HEK293 (cell line): ENCODE measurements around the gene RHBDF2.
A peak's percentile ranks its signal among the peaks of the same experiment; 100 is the strongest.

Experiments used
- CTCF ChIA-PET: fragments of 350-600 bp; formaldehyde crosslinking; extraction: SDS; loops from one replicate; lab custom pipeline; 2021; ENCODE audit warnings: antibody characterized with exemption; lab: Yijun Ruan, JAX
- POLR2A ChIA-PET: fragments of 300-600 bp; formaldehyde crosslinking; extraction: SDS; loops from one replicate; lab custom pipeline; 2020; ENCODE audit warnings: antibody characterized with exemption, inconsistent platforms; lab: Yijun Ruan, JAX
- H3K27ac ChIP-seq: fragments of 200-500 bp; sonication (Bioruptor generic); 2 replicates; pipeline ENCODE4 v1.5.1; 2014; ENCODE audit warnings: low read depth, low read length, control low read depth, inconsistent platforms; ENCODE audit errors: extremely low read depth
- H3K36me3 ChIP-seq, 2 experiments: fragments of 200-500 bp in 1 of 2; sonication (Bioruptor generic) in 1 of 2; 1 replicate in 1 of 2; 2 replicates in 1 of 2; pipeline ENCODE4 v1.5.1; 2014 to 2017; ENCODE audit warnings: inconsistent platforms in 2 of 2, low read length in 2 of 2; ENCODE audit not compliant: control insufficient read depth in 2 of 2, insufficient read depth in 1 of 2
- H3K4me1 ChIP-seq: fragments of 200-500 bp; sonication (Bioruptor generic); 2 replicates; pipeline ENCODE4 v1.5.1; 2014; ENCODE audit warnings: mild to moderate bottlenecking, low read length, inconsistent platforms; ENCODE audit not compliant: control insufficient read depth, insufficient read depth
- H3K4me3 ChIP-seq: 2 replicates; pipeline ENCODE4 v1.5.1; 2011; ENCODE audit warnings: low read depth, mild to moderate bottlenecking, control low read depth, low read length, moderate library complexity
- H3K9me3 ChIP-seq: fragments of 200-500 bp; sonication (Bioruptor generic); 2 replicates; pipeline ENCODE4 v1.5.1; 2014; ENCODE audit warnings: low read depth, low read length, inconsistent platforms; ENCODE audit not compliant: control insufficient read depth, insufficient read depth
- PRDM4 ChIP-seq: fragments of 450-650 bp; formaldehyde crosslinking; IDR thresholded peaks from 2 replicates; pipeline ENCODE4 v1.5.1; 2017; ENCODE audit warnings: missing biosample characterization, missing genetic modification characterization
- PRDM6 ChIP-seq: fragments of 450-650 bp; formaldehyde crosslinking; IDR thresholded peaks from 2 replicates; pipeline ENCODE4 v1.5.1; 2017; ENCODE audit warnings: missing biosample characterization, missing genetic modification characterization
- RBAK ChIP-seq: fragments of 450-650 bp; formaldehyde crosslinking; IDR thresholded peaks from 2 replicates; pipeline ENCODE4 v1.5.1; 2016; ENCODE audit warnings: missing biosample characterization, missing genetic modification characterization
- REST ChIP-seq: fragments of 450-650 bp; formaldehyde crosslinking; IDR thresholded peaks from 2 replicates; pipeline ENCODE4 v1.5.1; 2016; ENCODE audit warnings: missing biosample characterization, missing genetic modification characterization
- SP3 ChIP-seq: fragments of 450-650 bp; formaldehyde crosslinking; IDR thresholded peaks from 2 replicates; pipeline ENCODE4 v1.5.1; 2016; ENCODE audit warnings: missing biosample characterization, missing genetic modification characterization
- SP7 ChIP-seq: fragments of 450-650 bp; formaldehyde crosslinking; IDR thresholded peaks from 2 replicates; pipeline ENCODE4 v1.5.1; 2016; ENCODE audit warnings: missing biosample characterization, missing genetic modification characterization
- TCF7L2 ChIP-seq: IDR thresholded peaks from 2 replicates; pipeline ENCODE4 v1.6.1; 2011; ENCODE audit warnings: low read depth, mild to moderate bottlenecking, inconsistent platforms, low read length, moderate library complexity, borderline replicate concordance
- WT1 ChIP-seq: fragments of 450-650 bp; formaldehyde crosslinking; IDR thresholded peaks from 2 replicates; pipeline ENCODE4 v1.5.1; 2016; ENCODE audit warnings: missing biosample characterization, missing genetic modification characterization
- ZBTB10 ChIP-seq: fragments of 450-650 bp; formaldehyde crosslinking; IDR thresholded peaks from 2 replicates; pipeline ENCODE4 v1.5.1; 2016; ENCODE audit warnings: missing biosample characterization, missing genetic modification characterization
- ZBTB8A ChIP-seq: fragments of 450-650 bp; formaldehyde crosslinking; IDR thresholded peaks from 2 replicates; pipeline ENCODE4 v1.5.1; 2016; ENCODE audit warnings: missing biosample characterization, missing genetic modification characterization
- ZNF335 ChIP-seq: fragments of 450-650 bp; formaldehyde crosslinking; conservative IDR thresholded peaks from 2 replicates; pipeline ENCODE4 v1.5.1; 2016; ENCODE audit warnings: missing biosample characterization, missing genetic modification characterization
- ZNF341 ChIP-seq: fragments of 450-650 bp; formaldehyde crosslinking; IDR thresholded peaks from 2 replicates; pipeline ENCODE4; 2016; ENCODE audit warnings: low read depth, missing biosample characterization, missing genetic modification characterization
- ZNF449 ChIP-seq: fragments of 450-650 bp; formaldehyde crosslinking; IDR thresholded peaks from 2 replicates; pipeline ENCODE4 v1.5.1; 2017; ENCODE audit warnings: missing biosample characterization, mild to moderate bottlenecking, missing genetic modification characterization, moderate library complexity
- ZNF513 ChIP-seq: fragments of 450-650 bp; IDR thresholded peaks from 2 replicates; pipeline ENCODE4 v1.5.1; 2018; ENCODE audit warnings: missing biosample characterization, missing genetic modification characterization
- ZNF529 ChIP-seq: fragments of 450-650 bp; formaldehyde crosslinking; IDR thresholded peaks from 2 replicates; pipeline ENCODE4 v1.5.1; 2017; ENCODE audit warnings: missing genetic modification characterization, missing biosample characterization; ENCODE audit not compliant: insufficient replicate concordance
- ZNF548 ChIP-seq: fragments of 450-650 bp; formaldehyde crosslinking; IDR thresholded peaks from 2 replicates; pipeline ENCODE4 v1.5.1; 2016; ENCODE audit warnings: missing biosample characterization, missing genetic modification characterization
- ZNF768 ChIP-seq: fragments of 450-650 bp; formaldehyde crosslinking; IDR thresholded peaks from 2 replicates; pipeline ENCODE4 v1.5.1; 2018; ENCODE audit warnings: missing biosample characterization, mild to moderate bottlenecking, missing genetic modification characterization
- ZSCAN23 ChIP-seq: fragments of 450-650 bp; formaldehyde crosslinking; IDR thresholded peaks from 2 replicates; pipeline ENCODE4 v1.5.1; 2016; ENCODE audit warnings: missing biosample characterization, missing genetic modification characterization

Gene RHBDF2

GRCh38 chr17:76438906-76439305 lies 62.3 kb downstream of the RHBDF2 start:
- H3K4me1 ChIP-seq: peaks cover 42% of the 10 kb centered on the region
- POLR2A ChIA-PET: interaction anchor here (0.5 kb wide), 1 partner anchor 374 kb away, joined by 4 read pairs; no protein-coding TSS in a partner anchor
- no peak overlapping the region for H3K4me3 ChIP-seq
- CTCF ChIA-PET: interaction anchor here (0.5 to 1.5 kb wide), 9 partner anchors 12 to 185 kb away, joined by 3 to 10 read pairs (median 3); partner anchors contain the start of gene SPHK1
- no peak for TF ChIP-seq ZNF449 (tag by site-specific recombination)
- no peak for TF ChIP-seq ZBTB10 (tag by site-specific recombination)
- no peak for TF ChIP-seq REST (tag by site-specific recombination)
- no peak for TF ChIP-seq ZSCAN23 (tag by site-specific recombination)
- TF ChIP-seq ZNF768: no peak
- no peak for TF ChIP-seq TCF7L2
- no peaks in the 10 kb centered on the region for H3K9me3 ChIP-seq
- H3K36me3 ChIP-seq: peaks cover 0 to 9% of the 10 kb centered on the region in 2 experiments; a peak in 1 of 3 replicates
- no peak overlapping the region for H3K27ac ChIP-seq

- Histone ChIP-seq H3K9me3 (no peaks in the 10 kb centered on the region), H3K4me1 (peaks cover 37% of the 10 kb centered on the region), H3K36me3 (peaks cover 0 to 9% of the 10 kb centered on the region in 2 experiments; a peak in 1 of 3 replicates), H3K27ac (no peak overlapping the region), H3K4me3 (no peak overlapping the region)
- ChIA-PET CTCF (interaction anchor here (0.6 to 1.5 kb wide), 5 partner anchors 7 to 86 kb away, joined by 3 to 6 read pairs (median 3); no protein-coding TSS in a partner anchor), POLR2A (no interaction called here)
- TF ChIP-seq ZNF341 (tag by site-specific recombination): peak; percentile 20
- no peak for TF ChIP-seq SP3 (tag by site-specific recombination)
- TF ChIP-seq WT1 (tag by site-specific recombination): peak; percentile 70
- TF ChIP-seq ZNF335 (tag by site-specific recombination): 0 out of 2 replicates have a peak, but pooled peaks have one; percentile 8
- TF ChIP-seq ZBTB8A (tag by site-specific recombination): no peak
- TF ChIP-seq PRDM6: peak; percentile 82
- no peak for TF ChIP-seq ZNF513 (tag by site-specific recombination)
- no peak for TF ChIP-seq ZNF529 (tag by site-specific recombination)
- TF ChIP-seq RBAK: no peak
- peak; percentile 2 for TF ChIP-seq PRDM4 (tag by site-specific recombination)
- TF ChIP-seq ZNF548 (tag by site-specific recombination): no peak
- TF ChIP-seq SP7 (tag by site-specific recombination): peak; percentile 72; the same call in 1 of the 2 replicates
Measured at GRCh38 chr17:76437467-76438402, 63.5 kb downstream of the RHBDF2 start.
